ENCODE data around the gene ADM5.

The ADM5 gene

GRCh38 chr19:49684251-49684982 is 5.0 kb upstream of the ADM5 start:
- H3K9me3 ChIP-seq (ENCODE audit: insufficient read depth, low read length), result no peaks in the 10 kb centered on the region
- TF ChIP-seq ZNF274 (IDR thresholded peaks at IDR 0.05; ENCODE audit: low read depth, low read length) (no peak), YY1 (IDR thresholded peaks at IDR 0.05; ENCODE audit: insufficient read depth, insufficient read length) (no peak), SUZ12 (IDR thresholded peaks at IDR 0.05; ENCODE audit: extremely low read depth, insufficient read depth, insufficient read length) (no peak)
- H3K36me3 ChIP-seq (ENCODE audit: insufficient read depth, insufficient read length, low read length), result peaks cover 90% of the 10 kb centered on the region
- H3K4me3 ChIP-seq (ENCODE audit: insufficient read length, low read depth), result no peak overlapping the region
- peaks cover 18% of the 10 kb centered on the region for H3K4me1 ChIP-seq (ENCODE audit: insufficient read depth, insufficient read length)
- no peaks in the 10 kb centered on the region for H3K27me3 ChIP-seq (ENCODE audit: insufficient read depth, insufficient read length)
- H3K9ac ChIP-seq (ENCODE audit: insufficient read length, low read depth), result peak overlapping the region; percentile 21
- no peak for DNase-seq (ENCODE audit: low read depth, low spot score)

GRCh38 chr19:49684983-49685553 is 4.3 kb upstream of the ADM5 start:
- TF ChIP-seq YY1 (IDR thresholded peaks at IDR 0.05; ENCODE audit: insufficient read depth, insufficient read length) (no peak), SUZ12 (IDR thresholded peaks at IDR 0.05; ENCODE audit: extremely low read depth, insufficient read depth, insufficient read length) (no peak), ZNF274 (IDR thresholded peaks at IDR 0.05; ENCODE audit: low read depth, low read length) (no peak)
- no peak for DNase-seq (ENCODE audit: low read depth, low spot score)
- peaks cover 24% of the 10 kb centered on the region for H3K4me1 ChIP-seq (ENCODE audit: insufficient read depth, insufficient read length)
- H3K9ac ChIP-seq (ENCODE audit: insufficient read length, low read depth), result peak overlapping the region; percentile 21
- H3K4me3 ChIP-seq (ENCODE audit: insufficient read length, low read depth), result no peak overlapping the region
- peaks cover 89% of the 10 kb centered on the region for H3K36me3 ChIP-seq (ENCODE audit: insufficient read depth, insufficient read length, low read length)
- no peaks in the 10 kb centered on the region for H3K27me3 ChIP-seq (ENCODE audit: insufficient read depth, insufficient read length)
- no peaks in the 10 kb centered on the region for H3K9me3 ChIP-seq (ENCODE audit: insufficient read depth, low read length)

GRCh38 chr19:49685845-49686332 is 3.5 kb upstream of the ADM5 start:
- Histone ChIP-seq H3K4me1 (ENCODE audit: insufficient read depth, insufficient read length) (peaks cover 27% of the 10 kb centered on the region), H3K4me3 (ENCODE audit: insufficient read length, low read depth) (no peak overlapping the region), H3K36me3 (ENCODE audit: insufficient read depth, insufficient read length, low read length) (peaks cover 83% of the 10 kb centered on the region), H3K9me3 (ENCODE audit: insufficient read depth, low read length) (no peaks in the 10 kb centered on the region), H3K9ac (ENCODE audit: insufficient read length, low read depth) (no peak overlapping the region), H3K27me3 (ENCODE audit: insufficient read depth, insufficient read length) (no peaks in the 10 kb centered on the region)
- TF ChIP-seq YY1 (IDR thresholded peaks at IDR 0.05; ENCODE audit: insufficient read depth, insufficient read length) (no peak), ZNF274 (IDR thresholded peaks at IDR 0.05; ENCODE audit: low read depth, low read length) (no peak), SUZ12 (IDR thresholded peaks at IDR 0.05; ENCODE audit: extremely low read depth, insufficient read depth, insufficient read length) (no peak)
- DNase-seq (ENCODE audit: low read depth, low spot score), result no peak

- H3K9me3 ChIP-seq (ENCODE audit: insufficient read depth, low read length), result no peaks in the 10 kb centered on the region
- H3K36me3 ChIP-seq (ENCODE audit: insufficient read depth, insufficient read length, low read length), result peaks cover 78% of the 10 kb centered on the region
- H3K27me3 ChIP-seq (ENCODE audit: insufficient read depth, insufficient read length), result no peaks in the 10 kb centered on the region
- no peak for DNase-seq (ENCODE audit: low read depth, low spot score)
- no peak for TF ChIP-seq ZNF274 (IDR thresholded peaks at IDR 0.05; ENCODE audit: low read depth, low read length)
- TF ChIP-seq YY1 (IDR thresholded peaks at IDR 0.05; ENCODE audit: insufficient read depth, insufficient read length), result no peak
- TF ChIP-seq SUZ12 (IDR thresholded peaks at IDR 0.05; ENCODE audit: extremely low read depth, insufficient read depth, insufficient read length), result no peak
- H3K9ac ChIP-seq (ENCODE audit: insufficient read length, low read depth), result no peak overlapping the region
- peaks cover 27% of the 10 kb centered on the region for H3K4me1 ChIP-seq (ENCODE audit: insufficient read depth, insufficient read length)
- H3K4me3 ChIP-seq (ENCODE audit: insufficient read length, low read depth), result no peak overlapping the region
Measured at GRCh38 chr19:49686503-49687088, 2.8 kb upstream of the ADM5 start.

- Histone ChIP-seq H3K4me3 (ENCODE audit: insufficient read length, low read depth) (no peak overlapping the region), H3K9me3 (ENCODE audit: insufficient read depth, low read length) (no peaks in the 10 kb centered on the region), H3K36me3 (ENCODE audit: insufficient read depth, insufficient read length, low read length) (peaks cover 72% of the 10 kb centered on the region), H3K4me1 (ENCODE audit: insufficient read depth, insufficient read length) (peaks cover 27% of the 10 kb centered on the region), H3K9ac (ENCODE audit: insufficient read length, low read depth) (no peak overlapping the region), H3K27me3 (ENCODE audit: insufficient read depth, insufficient read length) (no peaks in the 10 kb centered on the region)
- TF ChIP-seq YY1 (IDR thresholded peaks at IDR 0.05; ENCODE audit: insufficient read depth, insufficient read length), result no peak
- no peak for TF ChIP-seq ZNF274 (IDR thresholded peaks at IDR 0.05; ENCODE audit: low read depth, low read length)
- TF ChIP-seq SUZ12 (IDR thresholded peaks at IDR 0.05; ENCODE audit: extremely low read depth, insufficient read depth, insufficient read length), result no peak
- no peak for DNase-seq (ENCODE audit: low read depth, low spot score)
Measured at GRCh38 chr19:49687150-49687549, 2.2 kb upstream of the ADM5 start.

- Histone ChIP-seq H3K9me3 (ENCODE audit: insufficient read depth, low read length) (no peaks in the 10 kb centered on the region), H3K4me1 (ENCODE audit: insufficient read depth, insufficient read length) (peaks cover 27% of the 10 kb centered on the region), H3K27me3 (ENCODE audit: insufficient read depth, insufficient read length) (no peaks in the 10 kb centered on the region), H3K9ac (ENCODE audit: insufficient read length, low read depth) (no peak overlapping the region), H3K4me3 (ENCODE audit: insufficient read length, low read depth) (no peak overlapping the region), H3K36me3 (ENCODE audit: insufficient read depth, insufficient read length, low read length) (peaks cover 66% of the 10 kb centered on the region)
- no peak for TF ChIP-seq SUZ12 (IDR thresholded peaks at IDR 0.05; ENCODE audit: extremely low read depth, insufficient read depth, insufficient read length)
- no peak for TF ChIP-seq ZNF274 (IDR thresholded peaks at IDR 0.05; ENCODE audit: low read depth, low read length)
- no peak for TF ChIP-seq YY1 (IDR thresholded peaks at IDR 0.05; ENCODE audit: insufficient read depth, insufficient read length)
- DNase-seq (ENCODE audit: low read depth, low spot score), result no peak
Measured at GRCh38 chr19:49687566-49688316, 1.7 kb upstream of the ADM5 start.
